MM.1S (cell line): ENCODE measurements around the gene PPP1R14C.

Experiments used
- EZH2 ChIP-seq: fragments of 300-600 bp; sonication (generic); optimal IDR thresholded peaks from 2 replicates; pipeline ENCODE3; 2017; ENCODE audit warnings: low read depth, mild to moderate bottlenecking, antibody characterized with exemption, low read length, mixed read lengths
- EZH2phosphoT487 ChIP-seq: fragments of 300-600 bp; sonication (generic); IDR thresholded peaks from 2 replicates; pipeline ENCODE4 v1.6.1; 2018; ENCODE audit warnings: antibody characterized with exemption, low read length
- TF ChIP-seq, protein P1 (sequence below): fragments of 300-600 bp; sonication (generic); IDR thresholded peaks from 2 replicates; pipeline ENCODE4 v1.5.1; 2016; ENCODE audit warnings: antibody characterized with exemption, low read length, mixed read lengths

DNA sequence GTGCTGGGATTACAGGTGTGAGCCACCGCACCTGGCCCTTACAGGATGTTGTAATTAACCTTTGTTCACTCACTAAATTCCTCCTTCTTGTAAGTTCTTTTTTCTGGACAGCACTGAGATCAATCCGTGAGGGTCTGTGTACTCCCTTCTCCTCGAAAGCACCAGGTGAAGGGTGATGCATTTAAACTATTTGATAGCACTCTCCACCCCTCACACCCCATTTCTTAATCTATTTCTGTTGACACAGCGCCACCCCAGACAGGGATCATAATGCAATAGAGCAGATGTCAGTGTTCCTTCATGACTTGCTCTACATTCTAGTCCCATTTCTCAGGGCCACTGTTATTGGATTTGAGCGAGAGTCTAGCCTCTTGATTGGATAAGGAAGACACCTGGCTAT lies 46.3 kb downstream of the PPP1R14C start:
- TF ChIP-seq, protein P1, sequence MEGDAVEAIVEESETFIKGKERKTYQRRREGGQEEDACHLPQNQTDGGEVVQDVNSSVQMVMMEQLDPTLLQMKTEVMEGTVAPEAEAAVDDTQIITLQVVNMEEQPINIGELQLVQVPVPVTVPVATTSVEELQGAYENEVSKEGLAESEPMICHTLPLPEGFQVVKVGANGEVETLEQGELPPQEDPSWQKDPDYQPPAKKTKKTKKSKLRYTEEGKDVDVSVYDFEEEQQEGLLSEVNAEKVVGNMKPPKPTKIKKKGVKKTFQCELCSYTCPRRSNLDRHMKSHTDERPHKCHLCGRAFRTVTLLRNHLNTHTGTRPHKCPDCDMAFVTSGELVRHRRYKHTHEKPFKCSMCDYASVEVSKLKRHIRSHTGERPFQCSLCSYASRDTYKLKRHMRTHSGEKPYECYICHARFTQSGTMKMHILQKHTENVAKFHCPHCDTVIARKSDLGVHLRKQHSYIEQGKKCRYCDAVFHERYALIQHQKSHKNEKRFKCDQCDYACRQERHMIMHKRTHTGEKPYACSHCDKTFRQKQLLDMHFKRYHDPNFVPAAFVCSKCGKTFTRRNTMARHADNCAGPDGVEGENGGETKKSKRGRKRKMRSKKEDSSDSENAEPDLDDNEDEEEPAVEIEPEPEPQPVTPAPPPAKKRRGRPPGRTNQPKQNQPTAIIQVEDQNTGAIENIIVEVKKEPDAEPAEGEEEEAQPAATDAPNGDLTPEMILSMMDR, result no peak
- TF ChIP-seq EZH2, result no peak
- TF ChIP-seq EZH2phosphoT487, result no peak
